Osteocyte (in vitro differentiated cells): ENCODE data around the gene PGAP3. TPM values are rescaled to one million over a fixed set of nuclear protein-coding genes. Genes with fewer than 3 reads are reported as not detected.

Experiments
- DNase-seq: peaks from one replicate; pipeline ENCODE4 v3.0.0; 2021; ENCODE audit warnings: mixed read lengths; ENCODE audit not compliant: unreplicated experiment; ENCODE audit errors: extremely low spot score
- H3K27ac Mint-ChIP-seq: one replicate; pipeline ENCODE4 v1.8.0; 2021; ENCODE audit warnings: mild to moderate bottlenecking, mixed read lengths; ENCODE audit not compliant: unreplicated experiment
- H3K27me3 Mint-ChIP-seq: one replicate; pipeline ENCODE4 v1.8.0; 2021; ENCODE audit warnings: mixed read lengths; ENCODE audit not compliant: unreplicated experiment
- H3K36me3 Mint-ChIP-seq: one replicate; pipeline ENCODE4 v1.8.0; 2021; ENCODE audit warnings: mixed read lengths; ENCODE audit not compliant: unreplicated experiment
- H3K4me1 Mint-ChIP-seq: one replicate; pipeline ENCODE4 v1.8.0; 2021; ENCODE audit warnings: mixed read lengths; ENCODE audit not compliant: unreplicated experiment
- H3K4me3 Mint-ChIP-seq: one replicate; pipeline ENCODE4 v1.8.0; 2021; ENCODE audit warnings: mild to moderate bottlenecking, moderate library complexity, mixed read lengths; ENCODE audit not compliant: unreplicated experiment
- H3K9me3 Mint-ChIP-seq: one replicate; pipeline ENCODE4 v1.8.0; 2021; ENCODE audit warnings: mixed read lengths; ENCODE audit not compliant: unreplicated experiment
- CTCF ChIP-seq: fragments of 200-600 bp; sonication (generic); IDR thresholded peaks from 2 replicates; pipeline ENCODE4 v1.5.0; 2021; ENCODE audit warnings: antibody characterized with exemption, mild to moderate bottlenecking, moderate library complexity
- total RNA-seq: library from RNA; stranded (reverse); gene quantifications from 2 replicates; pipeline ENCODE4 v1.2.1, GENCODE V29; 2021

The PGAP3 gene
- total RNA-seq, 1 donor from 2014 or later: 33.8 TPM

- Mint-ChIP-seq H3K36me3 (no peaks in the 10 kb centered on the region), H3K27ac (no peak overlapping the region), H3K4me1 (peaks cover 22% of the 10 kb centered on the region), H3K27me3 (no peaks in the 10 kb centered on the region), H3K9me3 (no peaks in the 10 kb centered on the region), H3K4me3 (no peak overlapping the region)
- no peak for TF ChIP-seq CTCF
- DNase-seq: no peak
Observed at GRCh38 chr17:39696731-39697130, 8.9 kb upstream of the PGAP3 start.

- Mint-ChIP-seq H3K27ac (no peak overlapping the region), H3K4me3 (no peak overlapping the region), H3K36me3 (no peaks in the 10 kb centered on the region), H3K27me3 (no peaks in the 10 kb centered on the region), H3K4me1 (peaks cover 11% of the 10 kb centered on the region), H3K9me3 (no peaks in the 10 kb centered on the region)
- DNase-seq: no peak
- no peak for TF ChIP-seq CTCF
Observed at GRCh38 chr17:39695089-39695474, 7.2 kb upstream of the PGAP3 start.

GRCh38 chr17:39694593-39694992 is 6.7 kb upstream of the PGAP3 start:
- Mint-ChIP-seq H3K27ac (no peak overlapping the region), H3K4me3 (no peak overlapping the region), H3K36me3 (no peaks in the 10 kb centered on the region), H3K4me1 (peaks cover 9% of the 10 kb centered on the region), H3K27me3 (no peaks in the 10 kb centered on the region), H3K9me3 (no peaks in the 10 kb centered on the region)
- no peak for TF ChIP-seq CTCF
- DNase-seq: no peak

- Mint-ChIP-seq H3K4me1 (peaks cover 21% of the 10 kb centered on the region), H3K4me3 (peak overlapping the region; percentile 97), H3K27me3 (no peaks in the 10 kb centered on the region), H3K36me3 (peaks cover 5% of the 10 kb centered on the region), H3K27ac (no peak overlapping the region), H3K9me3 (no peaks in the 10 kb centered on the region)
- no peak for DNase-seq
- no peak for TF ChIP-seq CTCF
Observed at GRCh38 chr17:39688945-39689344, 1.1 kb upstream of the PGAP3 start.

GRCh38 chr17:39688475-39688835 is 598 bp upstream of the PGAP3 start:
- Mint-ChIP-seq H3K36me3 (peaks cover 5% of the 10 kb centered on the region), H3K9me3 (no peaks in the 10 kb centered on the region), H3K4me1 (peaks cover 21% of the 10 kb centered on the region), H3K27me3 (no peaks in the 10 kb centered on the region), H3K27ac (peak overlapping the region; percentile 99), H3K4me3 (peak overlapping the region; percentile 97)
- DNase-seq: no peak
- no peak for TF ChIP-seq CTCF
